ENCODE results near the gene CCL25. TPM values are rescaled to one million over a fixed set of nuclear protein-coding genes. Genes with fewer than 3 reads are reported as not detected.

Gene CCL25
- total and polyA plus RNA-seq, 2 of the 4 experiments (the other 2 are of a cell fraction), result not detected

- no TSS peak for BruUV-seq (replicated peaks)
These were observed 30.3 kb upstream of the CCL25 start for GRCh38 chr19:8022275-8022674.

More at GRCh38 chr19:8022275-8022674, 30.3 kb upstream of the CCL25 start:
- Histone ChIP-seq H2BK15ac (ENCODE audit: low read depth, low read length) (no peak overlapping the region), H3K4me1 (ENCODE audit: control insufficient read depth, insufficient read depth, low read length) (no peaks in the 10 kb centered on the region), H3K23ac (ENCODE audit: low read depth, low read length) (no peak overlapping the region), H4K5ac (ENCODE audit: low read depth, low read length) (no peak overlapping the region), H3K9me3 (ENCODE audit: control insufficient read depth, insufficient read depth, low read length) (no peaks in the 10 kb centered on the region), H3K4ac (ENCODE audit: low read depth, low read length) (no peak overlapping the region), H2BK120ac (ENCODE audit: low read depth, low read length) (no peak overlapping the region), H2BK20ac (ENCODE audit: low read depth, low read length) (no peak overlapping the region), H3K27me3 (ENCODE audit: control insufficient read depth, insufficient read depth, low read length) (no peaks in the 10 kb centered on the region), H3K36me3 (ENCODE audit: control insufficient read depth, insufficient read depth, low read length) (peaks cover under 1% of the 10 kb centered on the region; the same call in 1 of the 2 replicates), H4K8ac (ENCODE audit: low read depth in 2 of 2, low read length in 2 of 2) (no peak overlapping the region), H4K20me1 (ENCODE audit: insufficient read depth, low read length) (no peaks in the 10 kb centered on the region; the same call in 1 of the 2 replicates), H3K56ac (ENCODE audit: extremely low read depth, insufficient read depth, low read length) (no peak overlapping the region), H3K14ac (replicated peaks; ENCODE audit: low read depth, low read length) (no peak overlapping the region), H2AFZ (replicated peaks; ENCODE audit: low read length, poor library complexity) (no peak overlapping the region), H3K27ac (ENCODE audit: insufficient read depth, low read length) (no peak overlapping the region), H3K4me3 (ENCODE audit: insufficient read depth, low read depth, low read length) (no peak overlapping the region), H2AK9ac (replicated peaks; ENCODE audit: low read depth, low read length, poor library complexity) (no peak overlapping the region), H3K9me1 (ENCODE audit: insufficient read depth, low read length) (no peaks in the 10 kb centered on the region; the same call in 1 of the 2 replicates), H2AK5ac (ENCODE audit: low read depth, low read length) (no peak overlapping the region), H3K18ac (ENCODE audit: low read depth, low read length) (no peak overlapping the region), H3K9ac (ENCODE audit: low read depth, low read length) (no peak overlapping the region), H2BK5ac (ENCODE audit: low read depth, low read length, poor library complexity, severe bottlenecking) (no peak overlapping the region), H3K79me1 (ENCODE audit: low read depth in 1 of 2, low read length in 2 of 2) (no peaks in the 10 kb centered on the region), H4K91ac (ENCODE audit: insufficient read depth, low read depth, low read length) (no peak overlapping the region), H3K4me2 (ENCODE audit: low read depth, low read length) (no peak overlapping the region)
- in situ Hi-C loops (cut with MboI; ENCODE audit: low sequenced_read_pairs) (no loop called here), intact Hi-C loops (cut with micrococcal nuclease) (no loop called here), dilution Hi-C loops (cut with HindIII; ENCODE audit: low sequenced_read_pairs, unreplicated experiment) (no loop called here)
- ATAC-seq (ENCODE audit: low read depth) (no peak), DNase-seq (no peak)
- ChIA-PET CTCF (no interaction called here), POLR2A (ENCODE audit: unreplicated experiment) (no interaction called here)
- WGBS, 2 experiments (ENCODE audit: extremely low coverage in 2 of 2, insufficient read length in 1 of 2), result 54% methylated on average over 6 of the region's 13 CpGs; no CpG with 5 or more reads in 1 of the 2 experiments
- TF ChIP-seq FOS (IDR thresholded peaks at IDR 0.05; ENCODE audit: low read depth, low read length) (no peak), CTCF (conservative IDR thresholded peaks at IDR 0.05; ENCODE audit: low read depth, low read length) (no peak), CEBPB (IDR thresholded peaks at IDR 0.05; ENCODE audit: low read depth, low read length) (no peak), RAD21 (IDR thresholded peaks at IDR 0.05; ENCODE audit: low read length) (no peak), MXI1 (IDR thresholded peaks at IDR 0.05; ENCODE audit: borderline replicate concordance, low read depth, low read length) (no peak), SMC3 (IDR thresholded peaks at IDR 0.05; ENCODE audit: low read depth, low read length) (no peak), POLR2A (IDR thresholded peaks at IDR 0.05; ENCODE audit: low read depth, low read length) (no peak), USF2 (IDR thresholded peaks at IDR 0.05; ENCODE audit: low read depth, low read length) (no peak), ELK1 (IDR thresholded peaks at IDR 0.05; ENCODE audit: borderline replicate concordance, low read depth, low read length) (no peak), BHLHE40 (IDR thresholded peaks at IDR 0.05; ENCODE audit: low read depth, low read length) (no peak), RFX5 (IDR thresholded peaks at IDR 0.05; ENCODE audit: low read depth, low read length) (no peak), NFE2L2 (IDR thresholded peaks at IDR 0.05; ENCODE audit: low read depth, low read length) (no peak), MAZ (IDR thresholded peaks at IDR 0.05; ENCODE audit: borderline replicate concordance, low read depth, low read length) (no peak), MAFK (IDR thresholded peaks at IDR 0.05; ENCODE audit: low read depth, low read length) (no peak), CHD1 (IDR thresholded peaks at IDR 0.05; ENCODE audit: low read depth, low read length) (no peak), RCOR1 (IDR thresholded peaks at IDR 0.05; ENCODE audit: insufficient replicate concordance, low read length) (no peak)
